ENCODE data around the gene B3GALT6. TPM values are rescaled to one million over a fixed set of nuclear protein-coding genes. Genes with fewer than 3 reads are reported as not detected.

The B3GALT6 gene
- total RNA-seq, 4 donors from 2014 or later: 1.8 to 23.5 (median 17.6) TPM

DNA sequence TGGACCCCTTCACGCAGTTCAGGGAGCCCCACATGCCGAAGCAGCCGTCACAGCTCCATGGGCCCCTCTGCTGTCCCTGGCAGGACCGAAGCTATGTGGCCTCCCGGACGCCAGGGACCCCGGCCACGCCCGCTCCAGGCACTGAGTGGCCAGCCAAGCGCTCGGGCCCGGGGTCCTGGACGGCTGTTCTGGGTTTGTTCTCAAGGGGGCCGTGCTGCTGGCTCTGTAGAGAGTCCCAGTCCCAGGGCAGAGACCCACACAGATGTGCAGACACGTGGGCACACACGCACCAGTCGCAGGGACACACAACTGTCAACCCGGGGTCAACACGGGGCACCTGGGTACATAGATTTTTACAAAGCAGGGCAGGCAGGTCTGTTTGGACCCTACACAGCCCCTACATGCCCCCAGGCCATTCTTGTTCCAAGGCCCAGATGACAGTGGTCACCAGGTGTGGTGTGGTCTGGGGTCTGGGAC, 6.7 kb downstream of the B3GALT6 start:
- peaks cover 0 to 9% of the 10 kb centered on the region in 2 donors for H3K4me1 ChIP-seq
- H3K4me3 ChIP-seq: no peak overlapping the region
- intact Hi-C loops (cut with DNase I; ENCODE audit: low total_unique reads): loop anchor here (10.0 kb wide), 1 partner anchor 264 kb away; no protein-coding TSS in a partner anchor
- no peak overlapping the region for H3K27ac ChIP-seq
- no peaks in the 10 kb centered on the region for H3K36me3 ChIP-seq
- TF ChIP-seq, protein P1, sequence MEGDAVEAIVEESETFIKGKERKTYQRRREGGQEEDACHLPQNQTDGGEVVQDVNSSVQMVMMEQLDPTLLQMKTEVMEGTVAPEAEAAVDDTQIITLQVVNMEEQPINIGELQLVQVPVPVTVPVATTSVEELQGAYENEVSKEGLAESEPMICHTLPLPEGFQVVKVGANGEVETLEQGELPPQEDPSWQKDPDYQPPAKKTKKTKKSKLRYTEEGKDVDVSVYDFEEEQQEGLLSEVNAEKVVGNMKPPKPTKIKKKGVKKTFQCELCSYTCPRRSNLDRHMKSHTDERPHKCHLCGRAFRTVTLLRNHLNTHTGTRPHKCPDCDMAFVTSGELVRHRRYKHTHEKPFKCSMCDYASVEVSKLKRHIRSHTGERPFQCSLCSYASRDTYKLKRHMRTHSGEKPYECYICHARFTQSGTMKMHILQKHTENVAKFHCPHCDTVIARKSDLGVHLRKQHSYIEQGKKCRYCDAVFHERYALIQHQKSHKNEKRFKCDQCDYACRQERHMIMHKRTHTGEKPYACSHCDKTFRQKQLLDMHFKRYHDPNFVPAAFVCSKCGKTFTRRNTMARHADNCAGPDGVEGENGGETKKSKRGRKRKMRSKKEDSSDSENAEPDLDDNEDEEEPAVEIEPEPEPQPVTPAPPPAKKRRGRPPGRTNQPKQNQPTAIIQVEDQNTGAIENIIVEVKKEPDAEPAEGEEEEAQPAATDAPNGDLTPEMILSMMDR (IDR thresholded peaks at IDR 0.05): no peak
- no peak for TF ChIP-seq POLR2A (IDR thresholded peaks at IDR 0.05)
- DNase-seq: no peak
- no peaks in the 10 kb centered on the region for H3K9me3 ChIP-seq
- H3K27me3 ChIP-seq: peaks cover 0 to 4% of the 10 kb centered on the region in 2 donors

GRCh38 chr1:1239227-1239613, 7.2 kb downstream of the B3GALT6 start:
- no peak overlapping the region for H3K4me3 ChIP-seq
- no peak for DNase-seq
- H3K4me1 ChIP-seq: peaks cover 0 to 9% of the 10 kb centered on the region in 2 donors
- intact Hi-C loops (cut with DNase I; ENCODE audit: low total_unique reads): loop anchor here (10.0 kb wide), 1 partner anchor 264 kb away; no protein-coding TSS in a partner anchor
- no peak for TF ChIP-seq POLR2A (IDR thresholded peaks at IDR 0.05)
- TF ChIP-seq, protein P1 (IDR thresholded peaks at IDR 0.05): no peak
- H3K27ac ChIP-seq: no peak overlapping the region
- H3K27me3 ChIP-seq: peaks cover 0 to 4% of the 10 kb centered on the region in 2 donors
- no peaks in the 10 kb centered on the region for H3K9me3 ChIP-seq
- no peaks in the 10 kb centered on the region for H3K36me3 ChIP-seq

DNA sequence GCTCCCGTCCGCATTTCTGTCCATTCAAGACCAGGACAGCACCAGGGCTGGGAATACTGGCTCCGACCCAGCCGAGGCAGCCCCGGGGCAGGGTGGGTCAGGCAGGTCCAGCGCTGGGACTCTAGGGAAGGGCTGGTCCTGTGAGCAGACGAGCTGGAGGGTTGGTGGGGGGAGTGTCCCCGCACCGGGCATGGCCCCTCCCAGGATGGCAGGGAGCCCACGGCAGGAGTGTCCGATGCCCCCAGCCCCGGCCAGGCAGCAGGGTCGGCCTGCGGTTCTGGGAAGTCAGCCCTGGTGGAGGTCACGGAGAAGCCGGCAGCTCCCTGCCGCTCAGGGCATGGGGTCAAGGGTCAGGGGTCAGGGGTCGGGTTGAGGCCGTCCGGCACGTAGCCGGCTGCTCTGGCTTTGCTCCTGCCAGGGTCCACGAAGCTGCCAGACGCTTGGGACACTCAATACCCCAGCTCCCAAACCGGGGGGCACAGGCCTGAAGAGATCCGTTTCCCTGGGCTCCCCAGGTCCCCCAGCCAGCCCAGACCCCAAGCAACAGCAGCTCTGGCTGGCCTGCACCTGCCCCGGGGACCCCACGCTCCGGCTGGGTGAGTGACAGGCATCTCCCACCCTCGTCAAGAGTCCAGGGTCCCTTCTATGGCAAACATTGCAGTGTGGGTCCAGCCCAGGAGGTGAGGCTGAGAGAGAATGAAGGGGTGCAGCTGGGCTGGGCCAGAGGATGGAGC, 7.7 kb downstream of the B3GALT6 start:
- no peak overlapping the region for H3K4me3 ChIP-seq
- H3K4me1 ChIP-seq: peaks cover 0 to 9% of the 10 kb centered on the region in 2 donors
- intact Hi-C loops (cut with DNase I; ENCODE audit: low total_unique reads): loop anchor here (10.0 kb wide), 1 partner anchor 265 kb away; no protein-coding TSS in a partner anchor
- no peaks in the 10 kb centered on the region for H3K36me3 ChIP-seq
- no peaks in the 10 kb centered on the region for H3K9me3 ChIP-seq
- DNase-seq: no peak
- no peak for TF ChIP-seq POLR2A (IDR thresholded peaks at IDR 0.05)
- TF ChIP-seq, protein P1 (IDR thresholded peaks at IDR 0.05): no peak
- H3K27ac ChIP-seq: no peak overlapping the region
- H3K27me3 ChIP-seq: peaks cover 0 to 4% of the 10 kb centered on the region in 2 donors

DNA sequence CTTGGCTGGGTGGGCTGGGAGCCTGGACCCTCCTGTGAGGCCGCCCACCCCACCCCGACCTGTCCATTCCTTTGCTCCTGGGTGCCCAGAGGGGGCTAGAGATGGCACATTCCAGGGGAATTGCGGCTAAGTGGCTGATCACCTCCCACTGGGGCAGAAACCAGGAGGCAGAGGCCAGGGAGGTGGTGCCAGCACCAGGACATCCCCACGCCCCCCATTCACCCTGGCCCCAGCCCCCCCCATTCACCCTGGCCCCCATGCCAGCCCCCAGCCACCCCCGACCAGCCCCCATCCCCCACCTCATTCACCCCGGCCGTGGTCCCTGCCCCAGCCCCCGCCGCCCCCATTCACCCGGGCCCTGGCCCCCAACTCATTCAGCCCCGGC, 8.3 kb downstream of the B3GALT6 start:
- intact Hi-C loops (cut with DNase I; ENCODE audit: low total_unique reads): no loop called here
- no peak for DNase-seq
- no peaks in the 10 kb centered on the region for H3K9me3 ChIP-seq
- H3K27me3 ChIP-seq: peaks cover 0 to 4% of the 10 kb centered on the region in 2 donors
- TF ChIP-seq, protein P1 (IDR thresholded peaks at IDR 0.05): no peak
- TF ChIP-seq POLR2A (IDR thresholded peaks at IDR 0.05): no peak
- no peaks in the 10 kb centered on the region for H3K36me3 ChIP-seq
- H3K4me3 ChIP-seq: no peak overlapping the region
- no peak overlapping the region for H3K27ac ChIP-seq
- peaks cover 0 to 9% of the 10 kb centered on the region in 2 donors for H3K4me1 ChIP-seq

Measured in uterus (tissue), 4 donors.